Peyer's patch (tissue), 4 donors: ENCODE results near the gene GSTA1.

Source experiments
- POLR2A ChIP-seq, 2 donors: fragments of 450-650 bp; IDR thresholded peaks; one replicate each; pipeline ENCODE4 v1.5.1; 2017; ENCODE audit warnings: antibody characterized with exemption in 2 of 2, mild to moderate bottlenecking in 2 of 2, moderate library complexity in 2 of 2
- TF ChIP-seq, protein P1 (sequence below), 6 experiments: fragments of 450-650 bp in 4 of 6; fragments of 200-600 bp in 2 of 6; sonication (generic) in 1 of 6; IDR thresholded peaks; one replicate each; pipeline ENCODE4 v1.5.1; 2017 to 2019; ENCODE audit warnings: antibody characterized with exemption in 6 of 6, mild to moderate bottlenecking in 3 of 6, moderate library complexity in 1 of 6

DNA sequence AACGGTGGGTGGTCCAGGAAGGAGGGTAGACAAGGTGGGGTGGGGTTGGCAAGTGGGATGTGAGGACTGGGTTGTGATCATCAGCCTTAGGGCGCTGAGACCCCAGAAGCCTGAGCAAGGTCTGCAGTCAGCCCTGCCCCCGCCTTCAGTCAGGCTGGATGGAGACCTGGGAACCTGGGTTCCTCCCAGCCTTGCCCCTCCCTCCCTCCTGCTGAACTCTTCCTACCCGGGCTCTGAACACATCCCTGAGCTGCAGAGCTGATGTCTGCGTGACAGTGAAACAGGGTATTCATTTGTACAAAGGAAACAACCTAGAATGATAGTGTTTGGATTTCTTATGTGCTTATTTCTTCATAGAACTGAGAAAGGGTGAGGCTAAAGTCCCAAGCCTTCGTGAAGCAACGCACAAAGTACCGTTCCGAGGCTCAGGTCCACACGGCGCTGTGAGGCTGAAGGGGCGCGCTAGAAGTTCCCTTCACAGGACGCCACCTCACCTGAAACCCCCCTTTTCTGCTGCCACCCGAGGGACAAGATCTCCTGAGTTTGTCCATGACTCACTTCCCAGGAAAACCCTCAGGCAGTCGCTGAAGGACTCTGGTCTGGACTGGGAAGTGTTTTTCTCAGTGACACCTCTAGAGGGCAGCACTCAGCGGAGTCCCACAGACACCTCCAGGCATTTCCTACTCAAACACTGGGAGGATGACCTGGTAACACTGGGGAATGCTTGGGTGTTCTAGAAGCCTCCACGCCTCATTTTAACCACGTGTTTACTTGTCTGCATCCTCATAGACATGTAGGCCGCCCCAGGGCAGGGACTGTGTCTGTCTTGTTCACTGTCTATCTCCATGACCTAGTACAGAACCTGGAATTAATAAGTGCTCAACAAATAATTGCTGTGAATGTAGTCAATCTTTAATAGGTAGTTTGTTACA lies 35.8 kb upstream of the GSTA1 start:
- TF ChIP-seq, protein P1, sequence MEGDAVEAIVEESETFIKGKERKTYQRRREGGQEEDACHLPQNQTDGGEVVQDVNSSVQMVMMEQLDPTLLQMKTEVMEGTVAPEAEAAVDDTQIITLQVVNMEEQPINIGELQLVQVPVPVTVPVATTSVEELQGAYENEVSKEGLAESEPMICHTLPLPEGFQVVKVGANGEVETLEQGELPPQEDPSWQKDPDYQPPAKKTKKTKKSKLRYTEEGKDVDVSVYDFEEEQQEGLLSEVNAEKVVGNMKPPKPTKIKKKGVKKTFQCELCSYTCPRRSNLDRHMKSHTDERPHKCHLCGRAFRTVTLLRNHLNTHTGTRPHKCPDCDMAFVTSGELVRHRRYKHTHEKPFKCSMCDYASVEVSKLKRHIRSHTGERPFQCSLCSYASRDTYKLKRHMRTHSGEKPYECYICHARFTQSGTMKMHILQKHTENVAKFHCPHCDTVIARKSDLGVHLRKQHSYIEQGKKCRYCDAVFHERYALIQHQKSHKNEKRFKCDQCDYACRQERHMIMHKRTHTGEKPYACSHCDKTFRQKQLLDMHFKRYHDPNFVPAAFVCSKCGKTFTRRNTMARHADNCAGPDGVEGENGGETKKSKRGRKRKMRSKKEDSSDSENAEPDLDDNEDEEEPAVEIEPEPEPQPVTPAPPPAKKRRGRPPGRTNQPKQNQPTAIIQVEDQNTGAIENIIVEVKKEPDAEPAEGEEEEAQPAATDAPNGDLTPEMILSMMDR (IDR thresholded peaks at IDR 0.05): peak in 5 of 6 experiments; percentile 31 to 83 (median 73)
- no peak for TF ChIP-seq POLR2A (IDR thresholded peaks at IDR 0.05)
